22Rv1 (cell line): ENCODE measurements around the gene RTN4R.

ENCODE experiments used
- CTCF ChIP-seq: fragments of 450-650 bp; IDR thresholded peaks from 2 replicates; pipeline ENCODE4 v1.5.1; 2017; ENCODE audit warnings: mild to moderate bottlenecking
- ZFX ChIP-seq: fragments of 450-650 bp; IDR thresholded peaks from 2 replicates; pipeline ENCODE4 v1.6.1; 2017; ENCODE audit warnings: antibody characterized with exemption, borderline replicate concordance

GRCh38 chr22:20247608-20248171 is 20.4 kb downstream of the RTN4R start:
- TF ChIP-seq CTCF (no peak), ZFX (no peak)
